ENCODE results near the gene AFAP1L2.

Gene AFAP1L2

DNA sequence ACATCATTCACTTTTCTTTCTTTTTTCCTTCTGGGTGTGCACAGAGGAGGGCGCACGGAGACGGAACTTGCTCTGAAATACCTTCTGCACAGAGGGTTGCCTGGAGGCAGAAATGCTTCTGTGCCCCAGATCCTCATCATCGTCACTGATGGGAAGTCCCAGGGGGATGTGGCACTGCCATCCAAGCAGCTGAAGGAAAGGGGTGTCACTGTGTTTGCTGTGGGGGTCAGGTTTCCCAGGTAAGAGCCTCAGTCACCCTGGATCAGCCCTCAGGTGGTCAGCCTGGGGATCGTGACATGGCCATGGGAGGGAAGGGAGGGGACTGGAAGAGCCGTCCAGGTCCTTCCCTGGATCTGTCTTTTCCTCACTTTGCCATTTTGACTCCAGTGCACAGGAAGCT lies 131.6 kb downstream of the AFAP1L2 start:
- Mint-ChIP-seq H3K36me3 (ENCODE audit: low read depth) (no peaks in the 10 kb centered on the region), H3K9me3 (no peaks in the 10 kb centered on the region), H3K27ac (no peak overlapping the region), H3K4me1 (ENCODE audit: low read depth) (no peaks in the 10 kb centered on the region), H3K4me3 (no peak overlapping the region), H3K27me3 (peaks cover 14% of the 10 kb centered on the region)
- no peak for DNase-seq

DNA sequence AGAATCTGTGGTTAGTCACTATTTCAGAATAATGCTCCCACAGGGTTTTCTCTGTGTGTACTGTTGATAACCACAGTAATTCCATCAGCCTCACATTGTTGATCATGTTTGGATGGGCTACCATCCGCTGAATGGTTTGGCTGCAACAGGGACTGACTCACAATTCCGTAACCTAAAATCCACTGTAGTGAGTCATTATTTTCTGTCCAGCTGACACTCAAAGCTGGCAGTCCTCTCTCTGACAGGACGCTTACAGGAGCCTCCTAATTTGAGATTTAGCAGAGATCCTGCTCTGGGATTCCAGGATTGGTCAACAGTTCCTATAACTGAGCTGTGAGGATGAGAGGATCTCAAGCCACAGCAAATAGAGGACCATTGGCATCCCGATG lies 132.5 kb downstream of the AFAP1L2 start:
- Mint-ChIP-seq H3K4me3 (no peak overlapping the region), H3K4me1 (ENCODE audit: low read depth) (no peaks in the 10 kb centered on the region), H3K9me3 (no peaks in the 10 kb centered on the region), H3K27me3 (peaks cover 10% of the 10 kb centered on the region), H3K27ac (no peak overlapping the region), H3K36me3 (ENCODE audit: low read depth) (no peaks in the 10 kb centered on the region)
- DNase-seq = no peak

DNA sequence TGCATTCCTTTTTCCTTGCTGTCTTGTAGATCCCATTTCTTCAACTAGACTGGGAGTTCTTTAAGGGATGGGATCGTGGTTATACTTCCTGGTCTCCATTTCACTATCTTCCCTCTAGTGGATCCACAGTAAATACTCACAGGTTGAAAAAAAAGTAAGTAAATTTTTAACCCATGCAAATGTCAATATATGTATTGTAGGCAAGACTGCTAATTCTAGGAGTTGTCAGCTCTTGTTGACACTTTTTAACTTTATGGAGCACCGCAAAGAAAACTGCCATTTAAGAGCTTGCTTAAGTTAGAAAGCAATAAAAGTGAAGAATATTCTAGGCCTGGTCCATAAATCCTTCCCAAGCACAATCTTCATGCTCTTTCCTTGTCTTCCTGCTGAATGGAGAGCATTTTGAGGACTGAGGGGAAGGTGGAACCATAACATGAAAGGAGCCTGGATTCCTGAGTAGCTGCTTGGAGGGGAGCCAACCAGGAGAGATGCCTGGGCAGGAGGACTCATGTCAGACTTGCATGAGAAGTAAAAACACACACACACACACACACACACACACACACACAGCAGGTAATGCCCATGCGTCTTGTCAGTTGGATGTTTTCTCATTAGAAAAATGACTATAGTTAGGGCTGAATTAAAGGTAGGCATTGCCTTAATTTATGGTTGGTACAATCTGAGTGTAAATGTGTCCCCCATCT lies 133.1 kb downstream of the AFAP1L2 start:
- H3K4me3 Mint-ChIP-seq = no peak overlapping the region
- no peaks in the 10 kb centered on the region for H3K9me3 Mint-ChIP-seq
- H3K27ac Mint-ChIP-seq = no peak overlapping the region
- H3K27me3 Mint-ChIP-seq = peaks cover 10% of the 10 kb centered on the region
- DNase-seq = no peak
- no peaks in the 10 kb centered on the region for H3K4me1 Mint-ChIP-seq (ENCODE audit: low read depth)
- H3K36me3 Mint-ChIP-seq (ENCODE audit: low read depth) = no peaks in the 10 kb centered on the region

DNA sequence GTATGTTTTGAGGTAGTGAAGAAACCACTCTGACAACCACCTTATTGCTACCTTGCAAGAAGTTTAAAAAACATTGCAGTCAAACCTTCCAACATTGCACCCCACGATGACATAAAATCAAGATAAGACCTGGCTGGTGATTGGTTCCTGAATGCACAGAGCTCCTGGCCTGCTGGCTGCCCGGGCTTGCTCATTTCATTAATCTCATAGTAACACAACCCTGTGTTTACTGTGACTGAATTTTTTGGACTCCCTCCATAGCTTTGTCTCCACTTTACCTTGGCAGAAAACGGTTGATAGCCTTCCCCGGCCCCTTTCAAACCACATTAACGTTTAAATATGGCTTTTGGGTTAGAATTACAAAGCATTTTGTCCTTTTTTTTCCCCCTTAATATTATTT lies 137.8 kb downstream of the AFAP1L2 start:
- Mint-ChIP-seq H3K36me3 (ENCODE audit: low read depth) (no peaks in the 10 kb centered on the region), H3K9me3 (no peaks in the 10 kb centered on the region), H3K27ac (no peak overlapping the region), H3K4me1 (ENCODE audit: low read depth) (no peaks in the 10 kb centered on the region), H3K4me3 (no peak overlapping the region), H3K27me3 (peaks cover 3% of the 10 kb centered on the region)
- DNase-seq = no peak

DNA sequence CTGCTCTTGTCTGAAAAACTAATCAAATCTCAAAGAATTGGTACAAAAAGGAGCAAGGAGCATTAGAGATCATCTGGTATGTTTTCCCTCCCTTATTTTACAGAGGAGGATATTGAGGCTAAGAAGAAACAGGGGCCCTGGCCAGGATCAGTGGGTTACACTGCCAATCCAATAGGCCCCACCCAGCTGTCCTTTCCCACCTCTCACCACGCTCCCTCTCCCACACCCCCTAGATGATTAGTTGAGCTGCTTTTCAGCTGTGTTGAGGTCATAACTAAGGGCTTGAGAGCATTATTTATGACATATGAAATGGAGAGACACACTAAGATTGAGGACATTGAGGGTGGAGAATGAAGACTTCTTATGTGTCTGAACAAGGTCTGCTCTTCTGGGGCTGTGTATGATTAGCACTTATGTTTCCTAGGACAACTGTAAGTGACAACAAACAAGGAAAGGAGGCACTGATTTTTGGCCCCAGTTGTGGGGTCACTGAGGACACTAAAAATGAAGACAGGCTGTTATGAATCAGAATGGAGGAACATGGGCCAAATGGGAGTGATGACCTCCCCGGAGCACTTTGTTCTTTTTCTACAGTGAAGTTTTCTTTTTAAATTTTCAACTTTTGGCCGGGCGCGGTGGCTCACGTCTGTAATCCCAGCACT lies 138.8 kb downstream of the AFAP1L2 start:
- H3K9me3 Mint-ChIP-seq = no peaks in the 10 kb centered on the region
- no peaks in the 10 kb centered on the region for H3K36me3 Mint-ChIP-seq (ENCODE audit: low read depth)
- H3K27me3 Mint-ChIP-seq = no peaks in the 10 kb centered on the region
- no peak for DNase-seq
- no peak overlapping the region for H3K4me3 Mint-ChIP-seq
- peaks cover 4% of the 10 kb centered on the region for H3K4me1 Mint-ChIP-seq (ENCODE audit: low read depth)
- H3K27ac Mint-ChIP-seq = no peak overlapping the region

DNA sequence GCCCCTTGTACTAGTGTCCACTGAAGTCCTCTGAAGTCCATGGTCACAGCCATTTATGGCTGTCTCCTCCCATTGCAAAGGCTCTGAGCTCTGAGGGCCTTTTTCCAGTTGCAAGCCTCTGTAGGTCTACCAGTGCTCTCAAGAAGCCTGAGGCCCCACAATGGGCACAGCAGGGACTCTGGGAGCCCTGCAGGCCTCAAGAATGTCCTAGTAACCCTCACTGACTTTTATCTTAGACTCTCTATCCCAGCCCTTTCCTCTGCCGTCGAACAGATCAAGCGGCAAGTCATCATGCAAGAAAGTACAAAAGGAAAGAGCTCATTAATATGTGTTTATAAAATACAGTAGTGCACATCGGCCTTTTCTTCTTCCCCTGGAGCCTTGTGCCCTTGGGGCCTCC lies 141.8 kb downstream of the AFAP1L2 start:
- Mint-ChIP-seq H3K4me3 (no peak overlapping the region), H3K9me3 (no peaks in the 10 kb centered on the region), H3K27ac (no peak overlapping the region), H3K36me3 (ENCODE audit: low read depth) (no peaks in the 10 kb centered on the region), H3K27me3 (no peaks in the 10 kb centered on the region), H3K4me1 (ENCODE audit: low read depth) (peaks cover 10% of the 10 kb centered on the region)
- no peak for DNase-seq

DNA sequence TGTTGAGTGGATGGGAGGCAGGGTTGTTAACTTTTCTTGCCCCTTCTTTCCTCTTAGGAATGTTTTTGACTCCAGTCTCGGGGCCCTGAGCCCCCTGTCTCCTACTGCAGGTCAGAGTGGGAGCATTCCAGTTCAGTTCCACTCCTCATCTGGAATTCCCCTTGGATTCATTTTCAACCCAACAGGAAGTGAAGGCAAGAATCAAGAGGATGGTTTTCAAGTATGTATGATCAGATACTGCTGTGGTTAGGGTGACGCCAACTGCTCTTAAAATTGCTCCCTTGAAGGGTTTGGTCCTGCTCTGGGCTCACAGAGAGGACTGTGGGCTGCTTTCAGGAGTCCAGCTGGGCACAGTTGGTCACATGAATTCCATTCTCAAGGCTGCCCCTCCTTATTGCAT lies 143.2 kb downstream of the AFAP1L2 start:
- Mint-ChIP-seq H3K36me3 (ENCODE audit: low read depth) (no peaks in the 10 kb centered on the region), H3K4me1 (ENCODE audit: low read depth) (peaks cover 10% of the 10 kb centered on the region), H3K27ac (no peak overlapping the region), H3K9me3 (no peaks in the 10 kb centered on the region), H3K4me3 (no peak overlapping the region), H3K27me3 (no peaks in the 10 kb centered on the region)
- DNase-seq = no peak

DNA sequence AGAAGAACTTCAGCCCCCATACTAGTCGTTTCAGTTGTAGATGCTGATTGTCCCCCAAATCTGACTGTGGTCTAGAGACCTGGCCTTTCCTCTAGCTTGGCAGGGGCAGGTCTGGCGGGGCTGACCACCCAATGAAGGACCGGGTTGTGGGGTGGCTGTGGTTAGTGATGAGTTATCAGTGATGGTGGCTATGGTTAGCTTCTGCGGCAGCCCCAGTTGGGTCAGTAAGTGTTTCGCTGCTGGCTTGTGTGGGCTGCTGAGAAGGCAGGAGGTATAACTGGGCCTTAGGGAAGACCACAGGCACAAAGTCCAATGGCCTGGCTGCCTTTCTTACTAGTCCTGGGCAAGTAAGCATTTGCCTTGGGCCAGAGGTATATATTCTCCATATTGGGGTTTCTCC lies 143.9 kb downstream of the AFAP1L2 start:
- no peak overlapping the region for H3K4me3 Mint-ChIP-seq
- peaks cover 10% of the 10 kb centered on the region for H3K4me1 Mint-ChIP-seq (ENCODE audit: low read depth)
- DNase-seq = no peak
- no peaks in the 10 kb centered on the region for H3K9me3 Mint-ChIP-seq
- H3K27ac Mint-ChIP-seq = no peak overlapping the region
- H3K36me3 Mint-ChIP-seq (ENCODE audit: low read depth) = no peaks in the 10 kb centered on the region
- no peaks in the 10 kb centered on the region for H3K27me3 Mint-ChIP-seq

DNA sequence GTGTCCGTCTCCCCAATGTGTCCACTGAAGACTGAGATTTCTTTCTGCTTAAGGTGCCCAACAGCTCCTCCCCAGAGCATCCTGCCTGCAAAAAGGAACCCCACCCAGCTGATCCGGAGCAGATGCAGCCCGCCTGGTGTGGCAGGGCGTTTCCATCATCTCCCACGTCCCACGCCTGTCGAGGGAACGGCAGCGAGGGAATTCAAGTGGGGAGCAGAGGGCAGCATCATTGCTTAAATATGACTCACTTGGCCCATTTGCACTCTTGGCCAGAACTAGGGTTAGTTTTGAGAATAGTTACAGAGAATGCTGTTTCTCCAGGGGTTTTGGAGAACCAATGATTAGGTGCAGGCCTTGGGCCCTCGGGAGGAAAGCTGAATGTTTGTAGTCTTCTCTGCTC lies 144.5 kb downstream of the AFAP1L2 start:
- H3K4me1 Mint-ChIP-seq (ENCODE audit: low read depth) = peaks cover 10% of the 10 kb centered on the region
- no peak overlapping the region for H3K4me3 Mint-ChIP-seq
- no peaks in the 10 kb centered on the region for H3K9me3 Mint-ChIP-seq
- no peaks in the 10 kb centered on the region for H3K36me3 Mint-ChIP-seq (ENCODE audit: low read depth)
- H3K27ac Mint-ChIP-seq = no peak overlapping the region
- DNase-seq = no peak
- peaks cover 4% of the 10 kb centered on the region for H3K27me3 Mint-ChIP-seq

DNA sequence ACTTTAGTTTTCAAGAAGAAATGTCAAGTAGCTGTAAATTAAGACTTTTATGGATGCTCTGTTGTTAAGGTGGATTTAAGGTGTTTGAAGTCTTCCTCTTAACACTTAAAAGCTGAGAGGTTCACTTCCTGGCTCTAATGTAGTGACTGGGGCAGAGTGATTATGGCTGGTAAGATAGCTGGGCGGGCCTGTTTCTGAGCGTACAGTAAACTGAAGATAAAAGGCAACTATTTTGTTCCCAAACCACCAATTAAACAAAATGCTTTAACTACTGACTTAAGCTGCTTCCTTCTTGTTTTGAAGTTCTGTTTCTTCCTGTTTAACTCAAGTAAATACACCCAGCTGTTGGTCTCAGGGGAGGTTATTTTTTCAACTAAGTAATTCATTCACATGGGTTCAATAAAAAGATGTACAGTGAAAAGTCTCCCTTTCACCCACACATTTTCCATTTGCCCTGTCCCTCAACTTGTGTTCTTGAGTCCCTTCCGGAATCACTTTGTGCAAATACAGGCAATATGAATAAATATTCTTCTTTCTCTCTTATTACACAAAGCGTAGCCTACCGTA lies 145.9 kb downstream of the AFAP1L2 start:
- H3K9me3 Mint-ChIP-seq = no peaks in the 10 kb centered on the region
- no peaks in the 10 kb centered on the region for H3K36me3 Mint-ChIP-seq (ENCODE audit: low read depth)
- no peak for DNase-seq
- peaks cover 11% of the 10 kb centered on the region for H3K27me3 Mint-ChIP-seq
- H3K27ac Mint-ChIP-seq = no peak overlapping the region
- H3K4me1 Mint-ChIP-seq (ENCODE audit: low read depth) = peaks cover 10% of the 10 kb centered on the region
- no peak overlapping the region for H3K4me3 Mint-ChIP-seq

DNA sequence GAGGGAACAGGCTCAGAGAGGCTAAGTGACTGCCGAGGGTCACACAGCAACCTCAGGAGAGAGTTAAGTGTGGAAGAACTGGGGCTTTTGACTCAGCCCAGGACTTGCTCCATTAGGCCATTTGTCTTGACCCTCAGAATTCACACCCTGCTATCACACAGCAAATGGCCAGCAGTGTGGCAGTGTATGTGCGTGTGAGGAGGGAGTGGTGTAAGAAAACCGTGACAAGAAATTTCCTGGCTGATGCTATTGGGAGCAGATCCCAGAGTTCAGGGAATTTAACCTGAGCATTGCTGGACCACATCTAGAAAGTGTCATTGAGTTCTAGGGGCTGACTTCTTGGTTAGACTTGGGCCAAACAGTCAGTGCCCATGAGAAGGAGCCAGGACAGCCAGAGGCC lies 146.8 kb downstream of the AFAP1L2 start:
- H3K4me1 Mint-ChIP-seq (ENCODE audit: low read depth) = peaks cover 10% of the 10 kb centered on the region
- no peaks in the 10 kb centered on the region for H3K9me3 Mint-ChIP-seq
- DNase-seq = no peak
- H3K27me3 Mint-ChIP-seq = peaks cover 12% of the 10 kb centered on the region
- H3K4me3 Mint-ChIP-seq = no peak overlapping the region
- no peaks in the 10 kb centered on the region for H3K36me3 Mint-ChIP-seq (ENCODE audit: low read depth)
- no peak overlapping the region for H3K27ac Mint-ChIP-seq

DNA sequence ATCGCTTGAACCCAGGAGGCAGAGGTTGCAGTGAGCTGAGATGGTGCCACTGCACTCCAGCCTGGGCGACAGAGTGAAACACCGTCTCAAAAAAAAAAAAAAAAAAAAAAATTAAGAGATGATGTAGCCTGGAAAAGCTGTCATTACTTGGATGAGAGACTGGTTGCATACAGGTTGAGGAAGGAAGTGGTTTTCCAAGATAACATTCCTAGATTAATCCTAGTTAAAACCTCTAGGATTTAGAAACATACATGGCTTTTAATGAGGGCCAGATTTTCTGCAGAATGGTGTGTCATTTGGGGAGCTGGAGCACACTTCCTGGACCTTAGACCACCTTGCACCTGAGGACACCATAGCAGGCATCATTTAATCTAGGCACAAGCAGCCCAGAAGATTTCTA lies 147.5 kb downstream of the AFAP1L2 start:
- H3K27me3 Mint-ChIP-seq = peaks cover 12% of the 10 kb centered on the region
- DNase-seq = no peak
- H3K4me3 Mint-ChIP-seq = no peak overlapping the region
- H3K27ac Mint-ChIP-seq = no peak overlapping the region
- H3K4me1 Mint-ChIP-seq (ENCODE audit: low read depth) = peaks cover 10% of the 10 kb centered on the region
- H3K9me3 Mint-ChIP-seq = no peaks in the 10 kb centered on the region
- H3K36me3 Mint-ChIP-seq (ENCODE audit: low read depth) = no peaks in the 10 kb centered on the region

DNA sequence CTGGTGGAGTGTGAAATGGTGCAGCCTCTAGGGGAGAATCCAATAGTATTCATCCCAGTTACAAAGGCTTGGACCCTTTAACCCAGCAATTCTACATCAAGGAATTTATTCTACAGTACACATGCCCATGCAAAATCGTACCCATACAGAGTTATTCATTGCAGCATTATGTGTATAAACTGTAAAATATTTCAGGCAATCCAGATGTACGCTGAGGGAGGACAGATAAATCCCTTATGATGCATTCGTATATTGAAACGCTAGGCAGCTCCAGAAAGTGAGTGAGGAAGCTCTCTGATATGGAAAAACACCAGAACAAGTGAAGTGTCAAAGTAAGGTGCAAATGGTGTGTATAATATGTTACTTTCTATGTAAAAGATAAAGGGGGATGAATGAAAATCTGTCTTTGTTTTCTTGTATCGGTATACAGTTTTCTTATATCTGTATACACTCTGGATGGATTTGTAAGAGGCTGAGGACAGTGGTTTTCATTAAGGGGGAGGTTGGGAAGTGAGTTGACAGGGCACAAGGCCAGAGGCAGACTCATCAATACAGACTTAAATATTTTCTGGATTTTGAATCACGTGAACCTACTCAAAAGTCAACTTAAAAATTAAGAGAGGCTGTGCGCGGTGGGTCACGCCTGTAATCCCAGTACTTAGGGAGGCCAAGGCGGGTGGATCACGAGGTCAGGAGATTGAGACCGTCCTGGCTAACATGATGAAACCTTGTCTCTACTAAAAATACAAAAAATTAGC lies 148.1 kb downstream of the AFAP1L2 start:
- Mint-ChIP-seq H3K27me3 (peaks cover 12% of the 10 kb centered on the region), H3K4me1 (ENCODE audit: low read depth) (peaks cover 8% of the 10 kb centered on the region), H3K27ac (no peak overlapping the region), H3K4me3 (no peak overlapping the region), H3K9me3 (no peaks in the 10 kb centered on the region), H3K36me3 (ENCODE audit: low read depth) (no peaks in the 10 kb centered on the region)
- DNase-seq = no peak

DNA sequence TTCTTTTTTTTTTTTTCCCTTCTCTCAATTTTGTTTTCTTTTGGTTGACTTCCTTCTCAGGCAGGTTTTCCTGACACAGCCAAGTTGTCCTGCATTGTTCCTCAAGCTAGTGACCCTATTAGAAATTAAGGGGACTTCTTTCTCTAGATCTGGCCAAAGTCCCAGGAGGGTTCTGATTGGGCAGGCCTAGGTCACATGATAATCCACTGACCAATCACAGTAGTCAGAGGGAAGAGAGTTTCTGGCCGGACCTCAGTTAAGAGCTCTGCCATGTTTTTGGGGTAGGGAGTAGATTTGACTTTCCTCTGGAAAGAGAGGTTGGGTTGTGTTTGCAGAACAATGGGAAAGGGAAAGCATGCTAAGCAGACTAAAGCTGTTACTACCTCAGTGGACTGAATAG lies 149.1 kb downstream of the AFAP1L2 start:
- DNase-seq = no peak
- H3K9me3 Mint-ChIP-seq = no peaks in the 10 kb centered on the region
- H3K4me3 Mint-ChIP-seq = no peak overlapping the region
- H3K36me3 Mint-ChIP-seq (ENCODE audit: low read depth) = no peaks in the 10 kb centered on the region
- H3K27me3 Mint-ChIP-seq = peaks cover 12% of the 10 kb centered on the region
- peaks cover 6% of the 10 kb centered on the region for H3K4me1 Mint-ChIP-seq (ENCODE audit: low read depth)
- no peak overlapping the region for H3K27ac Mint-ChIP-seq

DNA sequence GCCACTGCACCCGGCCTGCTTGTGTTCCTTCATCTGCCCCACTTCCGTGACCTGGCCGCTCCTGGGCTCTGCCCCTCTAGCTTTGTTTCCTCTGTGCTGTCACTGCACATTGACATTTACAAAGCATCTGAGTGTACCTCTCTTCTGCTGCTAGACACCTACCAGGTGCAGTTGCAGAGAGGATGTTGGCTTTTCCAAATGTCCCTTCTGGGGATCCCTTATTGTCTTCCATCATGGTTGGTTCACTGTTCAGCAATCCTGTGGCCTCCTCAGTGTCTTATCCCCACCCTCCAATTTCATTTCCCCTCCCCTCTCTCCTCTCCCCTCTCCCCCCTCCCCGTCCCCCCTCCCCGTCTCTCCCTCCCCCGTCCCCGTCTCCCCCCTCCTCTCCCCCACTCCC lies 151.4 kb downstream of the AFAP1L2 start:
- no peaks in the 10 kb centered on the region for H3K4me1 Mint-ChIP-seq (ENCODE audit: low read depth)
- no peaks in the 10 kb centered on the region for H3K36me3 Mint-ChIP-seq (ENCODE audit: low read depth)
- no peak for DNase-seq
- H3K9me3 Mint-ChIP-seq = no peaks in the 10 kb centered on the region
- no peak overlapping the region for H3K4me3 Mint-ChIP-seq
- peaks cover 17% of the 10 kb centered on the region for H3K27me3 Mint-ChIP-seq
- no peak overlapping the region for H3K27ac Mint-ChIP-seq

Data from activated T-cell treated with anti-CD3 and anti-CD28 coated beads, Interleukin-2, amount 50 U/mL, for 24 hours (primary cell).